H1 (cell line): ENCODE results near the gene GALNT17.

ENCODE experiments used
- CTCF ChIP-seq, 3 experiments: IDR thresholded peaks; 1 replicate in 2 of 3; 2 replicates in 1 of 3; pipeline versions ENCODE4 v1.5.1 to v1.6.1; 2011; ENCODE audit warnings: low read length in 3 of 3, mild to moderate bottlenecking in 3 of 3, inconsistent platforms in 2 of 3, low read depth in 1 of 3, moderate library complexity in 1 of 3; ENCODE audit not compliant: insufficient read depth in 1 of 3; ENCODE audit errors: control extremely low read depth in 1 of 3
- EP300 ChIP-seq, 2 experiments: IDR thresholded peaks; 1 replicate in 1 of 2; 2 replicates in 1 of 2; pipeline ENCODE4 v1.6.1; 2011 to 2012; ENCODE audit warnings: low read depth in 2 of 2, low read length in 2 of 2, mild to moderate bottlenecking in 2 of 2, borderline replicate concordance in 1 of 2, inconsistent platforms in 1 of 2, moderate library complexity in 1 of 2
- EZH2 ChIP-seq: fragments of 200-600 bp; sonication (generic); IDR thresholded peaks from 2 replicates; pipeline ENCODE4 v1.7.1; 2012; ENCODE audit warnings: low read depth, mild to moderate bottlenecking, moderate library complexity, low read length, inconsistent platforms; ENCODE audit not compliant: severe bottlenecking
- HDAC2 ChIP-seq, 2 experiments: fragments of 300-600 bp in 1 of 2; sonication (generic) in 1 of 2; IDR thresholded peaks; 2 replicates each; pipeline ENCODE4 v1.6.1; 2011 to 2012; ENCODE audit warnings: low read depth in 2 of 2, low read length in 2 of 2, mild to moderate bottlenecking in 2 of 2, moderate library complexity in 2 of 2, borderline replicate concordance in 1 of 2, inconsistent platforms in 1 of 2
- POLR2A ChIP-seq, 2 experiments: IDR thresholded peaks; 1 replicate in 1 of 2; 2 replicates in 1 of 2; pipeline ENCODE4 v1.6.1; 2011; ENCODE audit warnings: low read depth in 2 of 2, low read length in 2 of 2, mild to moderate bottlenecking in 2 of 2; ENCODE audit errors: control extremely low read depth in 1 of 2
- POLR2AphosphoS5 ChIP-seq: IDR thresholded peaks from 2 replicates; pipeline ENCODE4 v1.6.1; 2011; ENCODE audit warnings: low read depth, low read length
- SIN3A ChIP-seq, 2 experiments: IDR thresholded peaks in 1 of 2; conservative IDR thresholded peaks in 1 of 2; 2 replicates each; pipeline ENCODE4 v1.6.1; 2011 to 2012; ENCODE audit warnings: low read length in 2 of 2, improper control_type of control experiment in 1 of 2, low read depth in 1 of 2, mild to moderate bottlenecking in 1 of 2
- TEAD4 ChIP-seq: IDR thresholded peaks from 2 replicates; pipeline ENCODE4 v1.6.1; 2012; ENCODE audit warnings: low read depth, low read length, inconsistent platforms, mixed read lengths
- USF2 ChIP-seq: IDR thresholded peaks from 2 replicates; pipeline ENCODE4 v1.6.1; 2011; ENCODE audit warnings: low read length, improper control_type of control experiment
- YY1 ChIP-seq: IDR thresholded peaks from 2 replicates; pipeline ENCODE4 v1.6.1; 2011; ENCODE audit warnings: low read depth, mild to moderate bottlenecking, low read length
- TF ChIP-seq, protein P1 (sequence below): IDR thresholded peaks from 2 replicates; pipeline ENCODE4 v1.6.1; 2012; ENCODE audit warnings: low read length, inconsistent platforms

GRCh38 chr7:71506822-71507221 is 374.9 kb downstream of the GALNT17 start:
- TF ChIP-seq HDAC2 (IDR thresholded peaks at IDR 0.05; ENCODE audit: borderline replicate concordance in 1 of 2, low read depth in 2 of 2, low read length in 2 of 2) (no peak), POLR2AphosphoS5 (no peak), YY1 (no peak), EZH2 (no peak), TEAD4 (no peak), CTCF (IDR thresholded peaks at IDR 0.05; ENCODE audit: control extremely low read depth in 1 of 3, insufficient read depth in 1 of 3, low read depth in 1 of 3, low read length in 3 of 3) (no peak), EP300 (IDR thresholded peaks at IDR 0.05; ENCODE audit: borderline replicate concordance in 1 of 2, low read depth in 2 of 2, low read length in 2 of 2) (no peak), USF2 (no peak), POLR2A (IDR thresholded peaks at IDR 0.05; ENCODE audit: control extremely low read depth in 1 of 2, low read depth in 2 of 2, low read length in 2 of 2) (no peak), SIN3A (conservative IDR thresholded peaks at IDR 0.05 in 1 of 2, IDR thresholded peaks at IDR 0.05 in 1 of 2; ENCODE audit: low read depth in 1 of 2, low read length in 2 of 2) (no peak)
- TF ChIP-seq, protein P1, sequence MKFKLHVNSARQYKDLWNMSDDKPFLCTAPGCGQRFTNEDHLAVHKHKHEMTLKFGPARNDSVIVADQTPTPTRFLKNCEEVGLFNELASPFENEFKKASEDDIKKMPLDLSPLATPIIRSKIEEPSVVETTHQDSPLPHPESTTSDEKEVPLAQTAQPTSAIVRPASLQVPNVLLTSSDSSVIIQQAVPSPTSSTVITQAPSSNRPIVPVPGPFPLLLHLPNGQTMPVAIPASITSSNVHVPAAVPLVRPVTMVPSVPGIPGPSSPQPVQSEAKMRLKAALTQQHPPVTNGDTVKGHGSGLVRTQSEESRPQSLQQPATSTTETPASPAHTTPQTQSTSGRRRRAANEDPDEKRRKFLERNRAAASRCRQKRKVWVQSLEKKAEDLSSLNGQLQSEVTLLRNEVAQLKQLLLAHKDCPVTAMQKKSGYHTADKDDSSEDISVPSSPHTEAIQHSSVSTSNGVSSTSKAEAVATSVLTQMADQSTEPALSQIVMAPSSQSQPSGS = no peak
